OCI-LY7 (cell line): ENCODE results near the gene DEFB116.

Source experiments
- CTCF ChIP-seq: fragments of 200-600 bp; sonication (generic); conservative IDR thresholded peaks from 2 replicates; pipeline ENCODE4 v1.5.1; 2014; ENCODE audit warnings: mild to moderate bottlenecking, antibody characterized with exemption, low read length, moderate library complexity, mixed read lengths
- EZH2phosphoT487 ChIP-seq: fragments of 200-600 bp; sonication (generic); IDR thresholded peaks from 2 replicates; pipeline ENCODE4 v1.6.1; 2018; ENCODE audit warnings: low read depth, borderline replicate concordance, mild to moderate bottlenecking, mixed run types, antibody characterized with exemption, low read length, moderate library complexity, mixed read lengths

GRCh38 chr20:31308535-31309162 lies at the start of gene DEFB116:
- TF ChIP-seq CTCF (no peak), EZH2phosphoT487 (no peak)
